PC-9 (cell line): ENCODE data around the gene PCDH9. TPM values are rescaled to one million over a fixed set of nuclear protein-coding genes. Genes with fewer than 3 reads are reported as not detected.

Experiments used
- BruUV-seq: library from RNA; stranded (reverse); fragments of 400-500 nt; replicated peaks from 2 replicates; lab custom pipeline; 2021; lab: Mats Ljungman, UMichigan
- CTCF ChIA-PET: fragments of 300-600 bp; sonication (Branson Sonifier 250); formaldehyde crosslinking; loops from one replicate; lab custom pipeline; 2022; ENCODE audit warnings: antibody characterized with exemption; lab: Charles Lee
- POLR2A ChIA-PET: fragments of 300-600 bp; sonication (Branson Sonifier 250); formaldehyde crosslinking; loops from one replicate; lab custom pipeline; 2022; ENCODE audit warnings: antibody characterized with exemption; ENCODE audit not compliant: unreplicated experiment; lab: Charles Lee
- DNase-seq, 2 experiments: peaks; one replicate each; pipeline versions ENCODE4 v3.0.0 to v3.0.0-alpha.2; 2015 to 2022; ENCODE audit warnings: mixed read lengths in 1 of 2
- H2AFZ ChIP-seq: fragments of 200-600 bp; sonication (generic); 2 replicates; pipeline ENCODE4 v1.8.1; 2017; ENCODE audit warnings: antibody characterized with exemption
- H3F3A ChIP-seq: fragments of 200-600 bp; sonication (generic); 2 replicates; pipeline ENCODE4 v1.8.1; 2017; ENCODE audit warnings: antibody characterized with exemption, mild to moderate bottlenecking, low read depth; ENCODE audit not compliant: insufficient read depth
- H3K27ac ChIP-seq: fragments of 200-600 bp; sonication (generic); 2 replicates; pipeline ENCODE4 v1.6.1; 2016; ENCODE audit warnings: mixed run types
- H3K27me3 ChIP-seq: fragments of 200-600 bp; sonication (generic); 2 replicates; pipeline ENCODE4 v1.6.1; 2016; ENCODE audit warnings: low read depth, mixed run types; ENCODE audit not compliant: insufficient read depth
- H3K36me3 ChIP-seq: fragments of 200-600 bp; sonication (generic); 2 replicates; pipeline ENCODE4 v1.6.1; 2016; ENCODE audit warnings: low read depth, mixed run types
- H3K4me1 ChIP-seq: fragments of 200-600 bp; sonication (generic); replicated peaks from 2 replicates; pipeline ENCODE4 v1.6.1; 2016; ENCODE audit warnings: mixed run types; ENCODE audit not compliant: insufficient read depth
- H3K4me2 ChIP-seq: fragments of 200-600 bp; sonication (generic); 2 replicates; pipeline ENCODE4 v1.6.1; 2017; ENCODE audit warnings: mixed run types
- H3K4me3 ChIP-seq: fragments of 200-600 bp; sonication (generic); 2 replicates; pipeline ENCODE4 v1.6.1; 2016; ENCODE audit warnings: mixed run types
- H3K79me2 ChIP-seq: fragments of 200-600 bp; sonication (generic); 2 replicates; pipeline ENCODE4 v1.6.1; 2017; ENCODE audit warnings: low read depth, mixed run types
- H3K9me2 ChIP-seq: fragments of 200-600 bp; sonication (generic); 2 replicates; pipeline ENCODE4 v1.8.1; 2017; ENCODE audit warnings: mild to moderate bottlenecking; ENCODE audit not compliant: insufficient read depth
- H3K9me3 ChIP-seq: fragments of 200-600 bp; sonication (generic); 2 replicates; pipeline ENCODE4 v1.8.1; 2016; ENCODE audit warnings: low read depth; ENCODE audit not compliant: insufficient read depth
- H4K20me1 ChIP-seq: fragments of 200-600 bp; sonication (generic); 2 replicates; pipeline ENCODE4 v1.8.1; 2017; ENCODE audit not compliant: insufficient read depth
- EZH2 ChIP-seq: fragments of 200-600 bp; sonication (generic); IDR thresholded peaks from 2 replicates; pipeline ENCODE4 v1.8.0; 2017; ENCODE audit warnings: antibody characterized with exemption, low read depth
- intact Hi-C: fragments of 100-400 bp; cut with micrococcal nuclease; formaldehyde crosslinking; loops from one replicate; pipeline ENCODE4 v1.10.0; 2022; ENCODE audit not compliant: unreplicated experiment
- total RNA-seq: library from RNA; stranded (reverse); gene quantifications from 2 replicates; pipeline ENCODE4 v1.2.3, GENCODE V29; 2021
- TF ChIP-seq, protein P1 (sequence below): fragments of 200-600 bp; sonication (generic); conservative IDR thresholded peaks from 2 replicates; pipeline ENCODE4 v1.6.1; 2017; ENCODE audit warnings: mixed run types, antibody characterized with exemption, mild to moderate bottlenecking, moderate library complexity

The PCDH9 gene
- total RNA-seq, 1 experiment from 2014 or later = 0.37 TPM

DNA sequence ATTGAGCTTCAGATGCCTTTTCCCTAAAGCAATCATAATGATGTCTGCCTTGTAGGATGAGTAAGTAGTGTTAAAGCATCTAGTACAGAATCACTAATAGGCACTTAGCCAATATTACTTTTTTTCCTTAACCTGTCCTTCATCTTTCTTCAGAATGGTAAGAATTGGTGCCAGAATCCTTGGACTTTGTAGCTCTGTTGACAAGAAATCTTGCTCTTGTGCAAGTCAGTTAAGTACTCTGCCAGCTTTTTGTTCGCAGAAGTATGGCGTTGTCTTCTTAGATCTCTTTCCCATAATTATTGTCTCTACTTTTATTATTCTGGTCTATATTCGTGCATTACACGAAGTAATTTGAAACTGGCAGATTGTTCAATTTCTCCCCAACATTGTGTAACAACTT, 554.5 kb downstream of the PCDH9 start:
- TF ChIP-seq EZH2 = no peak
- TF ChIP-seq, protein P1, sequence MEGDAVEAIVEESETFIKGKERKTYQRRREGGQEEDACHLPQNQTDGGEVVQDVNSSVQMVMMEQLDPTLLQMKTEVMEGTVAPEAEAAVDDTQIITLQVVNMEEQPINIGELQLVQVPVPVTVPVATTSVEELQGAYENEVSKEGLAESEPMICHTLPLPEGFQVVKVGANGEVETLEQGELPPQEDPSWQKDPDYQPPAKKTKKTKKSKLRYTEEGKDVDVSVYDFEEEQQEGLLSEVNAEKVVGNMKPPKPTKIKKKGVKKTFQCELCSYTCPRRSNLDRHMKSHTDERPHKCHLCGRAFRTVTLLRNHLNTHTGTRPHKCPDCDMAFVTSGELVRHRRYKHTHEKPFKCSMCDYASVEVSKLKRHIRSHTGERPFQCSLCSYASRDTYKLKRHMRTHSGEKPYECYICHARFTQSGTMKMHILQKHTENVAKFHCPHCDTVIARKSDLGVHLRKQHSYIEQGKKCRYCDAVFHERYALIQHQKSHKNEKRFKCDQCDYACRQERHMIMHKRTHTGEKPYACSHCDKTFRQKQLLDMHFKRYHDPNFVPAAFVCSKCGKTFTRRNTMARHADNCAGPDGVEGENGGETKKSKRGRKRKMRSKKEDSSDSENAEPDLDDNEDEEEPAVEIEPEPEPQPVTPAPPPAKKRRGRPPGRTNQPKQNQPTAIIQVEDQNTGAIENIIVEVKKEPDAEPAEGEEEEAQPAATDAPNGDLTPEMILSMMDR = no peak
- POLR2A ChIA-PET = no interaction called here
- no TSS peak for BruUV-seq
- Histone ChIP-seq H3K9me2 (no peaks in the 10 kb centered on the region), H3K4me2 (no peak overlapping the region), H2AFZ (no peak overlapping the region), H3K36me3 (no peaks in the 10 kb centered on the region), H3K9me3 (no peaks in the 10 kb centered on the region), H3F3A (no peaks in the 10 kb centered on the region), H3K4me3 (no peak overlapping the region), H3K27me3 (no peaks in the 10 kb centered on the region), H4K20me1 (no peaks in the 10 kb centered on the region), H3K79me2 (no peaks in the 10 kb centered on the region), H3K4me1 (no peaks in the 10 kb centered on the region), H3K27ac (no peak overlapping the region)
- intact Hi-C loops = no loop called here
- CTCF ChIA-PET = no interaction called here
- no peak for DNase-seq

DNA sequence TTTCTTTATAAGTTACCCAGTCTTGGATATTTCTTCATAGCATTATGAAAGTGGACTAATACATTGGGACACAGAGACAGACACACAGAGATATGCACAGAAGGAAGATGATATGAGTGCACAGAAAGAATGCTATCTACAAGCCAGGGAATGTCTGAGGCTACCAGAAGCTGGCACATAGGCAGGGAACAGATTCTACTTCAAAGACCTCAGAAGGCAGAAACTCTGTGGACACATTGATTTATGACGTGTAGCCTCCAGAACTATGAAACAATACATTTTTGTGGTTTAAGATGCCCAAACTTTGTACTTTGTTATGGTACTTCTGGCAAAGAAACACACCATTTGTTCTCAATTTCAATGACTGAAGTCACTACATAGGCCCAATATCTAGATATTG, 556.7 kb downstream of the PCDH9 start:
- no TSS peak for BruUV-seq
- intact Hi-C loops = no loop called here
- H3K9me3 ChIP-seq = no peaks in the 10 kb centered on the region

DNA sequence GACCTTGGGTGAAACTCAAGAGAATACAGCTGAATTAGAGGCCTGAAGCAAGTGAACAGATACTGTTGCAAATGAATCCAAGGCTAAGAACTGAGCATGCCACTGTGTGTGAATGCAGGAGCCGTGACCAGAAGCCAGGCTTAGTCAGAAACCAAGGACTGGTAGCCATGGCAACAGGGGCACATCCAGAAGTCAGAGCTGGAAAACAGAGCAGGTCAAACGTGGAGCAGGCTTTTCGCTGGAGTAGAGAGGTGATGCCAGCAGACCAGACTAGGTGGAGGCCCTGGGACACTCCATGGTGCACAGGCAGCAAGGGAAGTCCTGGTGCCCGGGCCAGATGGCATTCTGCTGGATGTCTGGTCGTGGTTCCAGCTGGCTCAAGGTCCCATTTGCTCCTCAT, 564.1 kb downstream of the PCDH9 start:
- Histone ChIP-seq H4K20me1 (no peaks in the 10 kb centered on the region), H3K79me2 (no peaks in the 10 kb centered on the region), H3K4me3 (no peak overlapping the region), H3K4me1 (no peaks in the 10 kb centered on the region), H3K27me3 (no peaks in the 10 kb centered on the region), H3K27ac (no peak overlapping the region), H3F3A (no peaks in the 10 kb centered on the region), H2AFZ (no peak overlapping the region), H3K36me3 (no peaks in the 10 kb centered on the region), H3K9me2 (no peaks in the 10 kb centered on the region), H3K4me2 (no peak overlapping the region), H3K9me3 (no peaks in the 10 kb centered on the region)
- DNase-seq = peak in 1 of 2 experiments; percentile 57
- ChIA-PET POLR2A (no interaction called here), CTCF (no interaction called here)
- TF ChIP-seq, protein P1 = no peak
- TF ChIP-seq EZH2 = no peak
- no TSS peak for BruUV-seq
- intact Hi-C loops = no loop called here

More for the DNA sequence above, 556.7 kb downstream of the PCDH9 start:
- H3K9me2 ChIP-seq = no peaks in the 10 kb centered on the region
- no peaks in the 10 kb centered on the region for H4K20me1 ChIP-seq
- no peak overlapping the region for H3K4me3 ChIP-seq
- H3K27me3 ChIP-seq = no peaks in the 10 kb centered on the region
- ChIA-PET CTCF (no interaction called here), POLR2A (no interaction called here)
- TF ChIP-seq EZH2 = no peak
- TF ChIP-seq, protein P1 = no peak
- H3K27ac ChIP-seq = no peak overlapping the region
- no peak for DNase-seq
- H3K36me3 ChIP-seq = no peaks in the 10 kb centered on the region
- no peaks in the 10 kb centered on the region for H3K79me2 ChIP-seq
- H3F3A ChIP-seq = no peaks in the 10 kb centered on the region
- no peaks in the 10 kb centered on the region for H3K4me1 ChIP-seq
- no peak overlapping the region for H3K4me2 ChIP-seq
- no peak overlapping the region for H2AFZ ChIP-seq
